T-helper 1 cell treated with Interleukin-12 subunit alpha and Interleukin-12 subunit beta and Interleukin-4 antibody, amounts not matched to agents 30 μg/mL and 1 μg/mL, for 36 hours (primary cell): ENCODE data around the gene IGDCC3.
"Not testable (repeated sequence)": the region's sequence is repeated elsewhere in the genome, so short reads cannot be mapped to it uniquely, and the experiment has no call there.

Experiments
- H3K27ac Mint-ChIP-seq: one replicate; pipeline ENCODE4 v1.8.0; 2021; ENCODE audit warnings: mild to moderate bottlenecking, mixed read lengths
- H3K27me3 Mint-ChIP-seq: one replicate; pipeline ENCODE4 v1.8.0; 2021; ENCODE audit warnings: low read depth, mixed read lengths
- H3K36me3 Mint-ChIP-seq: one replicate; pipeline ENCODE4 v1.8.0; 2021; ENCODE audit warnings: low read depth, mixed read lengths
- H3K4me1 Mint-ChIP-seq: one replicate; pipeline ENCODE4 v1.8.0; 2021; ENCODE audit warnings: low read depth, mixed read lengths
- H3K4me3 Mint-ChIP-seq: one replicate; pipeline ENCODE4 v1.8.0; 2021; ENCODE audit warnings: mild to moderate bottlenecking, moderate library complexity, mixed read lengths
- H3K9me3 Mint-ChIP-seq: one replicate; pipeline ENCODE4 v1.8.0; 2021; ENCODE audit warnings: mixed read lengths

The IGDCC3 gene

GRCh38 chr15:65398486-65398885, 20.7 kb upstream of the IGDCC3 start:
- not testable (repeated sequence) for H3K36me3 Mint-ChIP-seq, H3K4me3 Mint-ChIP-seq, H3K9me3 Mint-ChIP-seq, H3K4me1 Mint-ChIP-seq, H3K27ac Mint-ChIP-seq
- peaks cover 73% of the 10 kb centered on the region for H3K27me3 Mint-ChIP-seq

- H3K27ac Mint-ChIP-seq = no peak overlapping the region
- no peaks in the 10 kb centered on the region for H3K36me3 Mint-ChIP-seq
- peaks cover 79% of the 10 kb centered on the region for H3K27me3 Mint-ChIP-seq
- peaks cover 5% of the 10 kb centered on the region for H3K4me1 Mint-ChIP-seq
- no peak overlapping the region for H3K4me3 Mint-ChIP-seq
- no peaks in the 10 kb centered on the region for H3K9me3 Mint-ChIP-seq
Measured at GRCh38 chr15:65396965-65397317, 19.1 kb upstream of the IGDCC3 start.

- Mint-ChIP-seq H3K4me3 (no peak overlapping the region), H3K9me3 (no peaks in the 10 kb centered on the region), H3K36me3 (no peaks in the 10 kb centered on the region), H3K27ac (no peak overlapping the region), H3K27me3 (peaks cover 79% of the 10 kb centered on the region), H3K4me1 (peaks cover 5% of the 10 kb centered on the region)
Measured at GRCh38 chr15:65396283-65396964, 18.6 kb upstream of the IGDCC3 start.

- peaks cover 3% of the 10 kb centered on the region for H3K4me1 Mint-ChIP-seq
- peaks cover 73% of the 10 kb centered on the region for H3K27me3 Mint-ChIP-seq
- no peaks in the 10 kb centered on the region for H3K36me3 Mint-ChIP-seq
- H3K9me3 Mint-ChIP-seq = no peaks in the 10 kb centered on the region
- H3K27ac Mint-ChIP-seq = no peak overlapping the region
- H3K4me3 Mint-ChIP-seq = no peak overlapping the region
Measured at GRCh38 chr15:65395567-65396202, 17.9 kb upstream of the IGDCC3 start.

- no peak overlapping the region for H3K27ac Mint-ChIP-seq
- no peaks in the 10 kb centered on the region for H3K36me3 Mint-ChIP-seq
- peaks cover 3% of the 10 kb centered on the region for H3K4me1 Mint-ChIP-seq
- peaks cover 66% of the 10 kb centered on the region for H3K27me3 Mint-ChIP-seq
- H3K4me3 Mint-ChIP-seq = no peak overlapping the region
- no peaks in the 10 kb centered on the region for H3K9me3 Mint-ChIP-seq
Measured at GRCh38 chr15:65394936-65395335, 17.1 kb upstream of the IGDCC3 start.

GRCh38 chr15:65394280-65394789, 16.5 kb upstream of the IGDCC3 start:
- Mint-ChIP-seq H3K4me1 (peaks cover 3% of the 10 kb centered on the region), H3K27ac (no peak overlapping the region), H3K36me3 (no peaks in the 10 kb centered on the region), H3K9me3 (no peaks in the 10 kb centered on the region), H3K4me3 (no peak overlapping the region), H3K27me3 (peaks cover 62% of the 10 kb centered on the region)

GRCh38 chr15:65393557-65393956, 15.8 kb upstream of the IGDCC3 start:
- Mint-ChIP-seq H3K36me3 (no peaks in the 10 kb centered on the region), H3K27me3 (peaks cover 56% of the 10 kb centered on the region), H3K9me3 (no peaks in the 10 kb centered on the region), H3K27ac (no peak overlapping the region), H3K4me3 (no peak overlapping the region), H3K4me1 (peaks cover 3% of the 10 kb centered on the region)

- no peaks in the 10 kb centered on the region for H3K9me3 Mint-ChIP-seq
- H3K36me3 Mint-ChIP-seq = no peaks in the 10 kb centered on the region
- H3K4me3 Mint-ChIP-seq = no peak overlapping the region
- H3K27me3 Mint-ChIP-seq = peaks cover 52% of the 10 kb centered on the region
- H3K27ac Mint-ChIP-seq = no peak overlapping the region
- peaks cover 3% of the 10 kb centered on the region for H3K4me1 Mint-ChIP-seq
Measured at GRCh38 chr15:65393091-65393490, 15.3 kb upstream of the IGDCC3 start.

- Mint-ChIP-seq H3K27ac (no peak overlapping the region), H3K27me3 (peaks cover 44% of the 10 kb centered on the region), H3K4me3 (no peak overlapping the region), H3K9me3 (no peaks in the 10 kb centered on the region), H3K36me3 (no peaks in the 10 kb centered on the region), H3K4me1 (peaks cover 3% of the 10 kb centered on the region)
Measured at GRCh38 chr15:65392368-65392767, 14.6 kb upstream of the IGDCC3 start.

- Mint-ChIP-seq H3K9me3 (no peaks in the 10 kb centered on the region), H3K27me3 (peaks cover 38% of the 10 kb centered on the region), H3K36me3 (no peaks in the 10 kb centered on the region), H3K4me3 (no peak overlapping the region), H3K4me1 (peaks cover 3% of the 10 kb centered on the region), H3K27ac (no peak overlapping the region)
Measured at GRCh38 chr15:65391732-65392131, 13.9 kb upstream of the IGDCC3 start.

- H3K36me3 Mint-ChIP-seq = no peaks in the 10 kb centered on the region
Measured at GRCh38 chr15:65390447-65390846, 12.6 kb upstream of the IGDCC3 start.

GRCh38 chr15:65389226-65389625, 11.4 kb upstream of the IGDCC3 start:
- no peak overlapping the region for H3K4me3 Mint-ChIP-seq

More at GRCh38 chr15:65390447-65390846, 12.6 kb upstream of the IGDCC3 start:
- Mint-ChIP-seq H3K9me3 (no peaks in the 10 kb centered on the region), H3K27me3 (peaks cover 27% of the 10 kb centered on the region), H3K4me3 (no peak overlapping the region), H3K27ac (no peak overlapping the region), H3K4me1 (peaks cover 3% of the 10 kb centered on the region)

GRCh38 chr15:65388306-65389080, 10.7 kb upstream of the IGDCC3 start:
- Mint-ChIP-seq H3K4me1 (peaks cover 11% of the 10 kb centered on the region), H3K36me3 (no peaks in the 10 kb centered on the region), H3K27ac (no peak overlapping the region), H3K4me3 (no peak overlapping the region), H3K27me3 (peaks cover 13% of the 10 kb centered on the region), H3K9me3 (no peaks in the 10 kb centered on the region)

More at GRCh38 chr15:65389226-65389625, 11.4 kb upstream of the IGDCC3 start:
- peaks cover 17% of the 10 kb centered on the region for H3K27me3 Mint-ChIP-seq
- no peak overlapping the region for H3K27ac Mint-ChIP-seq
- no peaks in the 10 kb centered on the region for H3K9me3 Mint-ChIP-seq
- H3K4me1 Mint-ChIP-seq = peaks cover 10% of the 10 kb centered on the region
- no peaks in the 10 kb centered on the region for H3K36me3 Mint-ChIP-seq

GRCh38 chr15:65386886-65387285, 9.1 kb upstream of the IGDCC3 start:
- peaks cover 11% of the 10 kb centered on the region for H3K4me1 Mint-ChIP-seq
- no peak overlapping the region for H3K4me3 Mint-ChIP-seq
- H3K27me3 Mint-ChIP-seq = peaks cover 18% of the 10 kb centered on the region
- no peak overlapping the region for H3K27ac Mint-ChIP-seq
- no peaks in the 10 kb centered on the region for H3K9me3 Mint-ChIP-seq
- H3K36me3 Mint-ChIP-seq = no peaks in the 10 kb centered on the region

- Mint-ChIP-seq H3K36me3 (no peaks in the 10 kb centered on the region), H3K4me3 (no peak overlapping the region), H3K27ac (no peak overlapping the region), H3K9me3 (no peaks in the 10 kb centered on the region), H3K27me3 (peaks cover 23% of the 10 kb centered on the region), H3K4me1 (peaks cover 11% of the 10 kb centered on the region)
Measured at GRCh38 chr15:65386376-65386775, 8.6 kb upstream of the IGDCC3 start.
